ENCODE measurements around the gene PRSS12.

DNA sequence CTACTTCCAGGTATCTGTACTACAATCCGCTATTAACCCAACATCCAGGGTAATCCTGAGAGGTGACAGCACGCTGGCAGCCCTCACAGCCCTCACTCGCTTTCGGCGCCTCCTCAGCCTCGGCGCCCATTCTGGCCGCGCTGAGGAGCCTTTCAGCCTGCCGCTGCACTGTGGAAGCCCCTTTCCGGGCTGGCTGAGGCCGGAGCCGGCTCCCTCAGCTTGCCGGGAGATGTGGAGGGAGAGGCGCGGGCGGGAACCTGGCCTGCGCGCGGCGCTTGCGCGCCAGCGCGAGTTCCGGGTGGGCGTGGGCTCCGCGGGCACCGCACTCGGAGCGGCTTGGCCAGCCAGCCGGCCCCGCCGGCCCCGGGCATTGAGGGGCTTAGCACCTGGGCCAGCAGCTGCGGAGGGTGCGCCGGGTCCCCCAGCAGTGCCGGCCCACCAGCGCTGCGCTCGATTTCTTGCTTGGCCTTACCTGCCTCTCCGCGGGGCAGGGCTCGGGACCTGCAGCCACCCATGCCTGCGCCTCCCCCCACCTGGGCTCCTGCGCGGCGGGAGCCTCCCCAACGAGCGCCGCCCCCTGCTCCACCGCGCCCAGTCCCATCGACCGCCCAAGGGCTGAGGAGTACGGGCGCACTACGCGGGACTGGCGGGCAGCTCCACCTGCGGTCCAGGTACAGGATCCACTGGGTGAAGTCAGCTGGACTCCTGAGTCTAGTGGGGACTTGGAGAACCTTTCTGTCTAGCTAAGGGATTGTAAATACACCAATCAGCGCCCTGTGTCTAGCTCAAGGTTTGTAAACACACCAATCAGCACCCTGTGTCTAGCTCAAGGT lies 87.3 kb downstream of the PRSS12 start:
- TF ChIP-seq CTCF (IDR thresholded peaks at IDR 0.05) (no peak), POLR2A (IDR thresholded peaks at IDR 0.05) (no peak)
